ENCODE data around the gene C15orf61.

The C15orf61 gene

DNA sequence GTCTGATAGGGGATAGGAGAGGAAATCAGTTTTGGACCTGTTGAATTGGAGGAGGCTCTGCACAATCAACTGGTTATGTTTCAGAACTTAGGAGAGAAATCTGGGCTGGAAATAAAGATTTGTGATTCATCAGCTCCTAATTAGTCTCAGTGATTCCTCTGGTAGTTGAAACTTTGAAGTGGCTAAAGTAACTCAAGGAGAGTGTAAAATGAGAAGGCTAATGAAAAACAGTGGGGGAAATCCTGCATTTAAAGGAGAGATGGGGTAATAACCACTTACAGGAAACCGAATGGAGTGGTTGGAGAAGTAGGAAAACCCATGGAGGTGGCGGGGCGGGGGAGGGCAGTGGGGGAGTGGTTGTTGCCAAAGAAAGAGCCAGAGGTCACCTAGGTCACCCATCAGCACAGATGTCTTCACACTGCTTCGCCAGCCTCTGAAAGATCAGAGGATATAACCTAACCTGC lies 54.1 kb downstream of the C15orf61 start:
- no peaks in the 10 kb centered on the region for H3K36me3 ChIP-seq (ENCODE audit: insufficient read depth, low read length)
- H3K4me1 ChIP-seq (ENCODE audit: control insufficient read depth, insufficient read depth, low read length) = no peaks in the 10 kb centered on the region
- H3K4me3 ChIP-seq (ENCODE audit: low read length) = no peak overlapping the region
- H3K9ac ChIP-seq (ENCODE audit: low read depth, low read length) = no peak overlapping the region
- no peaks in the 10 kb centered on the region for H3K9me3 ChIP-seq (replicated peaks; ENCODE audit: low read length)
- no peaks in the 10 kb centered on the region for H3K27me3 ChIP-seq (ENCODE audit: control insufficient read depth, insufficient read depth, low read length)
- no peak overlapping the region for H3K4me2 ChIP-seq (ENCODE audit: low read length)

DNA sequence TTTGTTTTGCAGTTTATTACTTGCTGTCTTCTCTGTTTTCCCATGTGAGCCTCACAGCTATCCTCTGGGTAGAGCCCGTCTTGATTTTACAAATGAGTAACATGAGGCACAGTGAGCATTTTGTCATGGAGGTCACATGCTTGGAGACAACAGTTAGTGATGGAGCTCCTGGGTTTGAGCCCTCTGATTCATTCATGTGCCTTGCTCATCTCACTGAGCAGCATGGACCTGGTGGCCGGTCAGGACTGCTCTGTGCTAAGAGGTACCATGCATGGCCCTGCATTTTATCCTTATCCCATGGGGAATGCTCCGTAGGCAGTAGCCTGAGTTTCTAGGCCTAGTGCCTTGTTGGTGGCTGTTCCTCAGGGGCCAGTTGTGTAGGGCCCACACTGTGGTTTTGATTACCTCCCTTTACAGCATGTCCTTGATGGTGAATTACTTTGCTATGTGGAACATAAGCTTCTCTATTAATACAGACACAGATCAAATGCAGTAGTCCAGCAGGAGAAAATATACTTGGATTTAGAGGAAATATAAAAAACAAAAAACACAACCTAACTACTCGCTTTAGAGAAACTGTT lies 57.2 kb downstream of the C15orf61 start:
- H3K9ac ChIP-seq (ENCODE audit: low read depth, low read length) = no peak overlapping the region
- no peak overlapping the region for H3K4me2 ChIP-seq (ENCODE audit: low read length)
- no peaks in the 10 kb centered on the region for H3K4me1 ChIP-seq (ENCODE audit: control insufficient read depth, insufficient read depth, low read length)
- H3K36me3 ChIP-seq (ENCODE audit: insufficient read depth, low read length) = no peaks in the 10 kb centered on the region
- H3K27me3 ChIP-seq (ENCODE audit: control insufficient read depth, insufficient read depth, low read length) = no peaks in the 10 kb centered on the region
- H3K9me3 ChIP-seq (replicated peaks; ENCODE audit: low read length) = no peaks in the 10 kb centered on the region
- no peak overlapping the region for H3K4me3 ChIP-seq (ENCODE audit: low read length)

DNA sequence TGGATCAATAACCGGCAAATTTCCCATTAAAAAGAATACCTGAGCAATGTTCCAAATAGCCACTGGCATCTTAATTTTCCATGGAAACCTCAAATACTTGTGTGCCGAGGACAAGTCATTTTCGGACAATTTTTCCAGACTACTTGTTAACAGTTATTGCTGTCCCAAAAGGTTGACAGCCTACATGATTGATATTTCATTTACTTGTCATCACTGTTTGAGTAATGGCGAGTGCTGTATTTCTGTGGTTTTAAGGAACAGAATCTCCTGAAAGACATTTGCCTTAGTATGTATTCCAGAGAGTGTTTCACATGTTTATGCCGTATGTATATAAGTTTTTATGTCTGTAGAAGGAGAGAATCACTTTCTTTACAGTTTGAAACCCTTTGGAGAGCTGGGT lies 58.2 kb downstream of the C15orf61 start:
- Histone ChIP-seq H3K4me2 (ENCODE audit: low read length) (no peak overlapping the region), H3K9me3 (replicated peaks; ENCODE audit: low read length) (no peaks in the 10 kb centered on the region), H3K4me1 (ENCODE audit: control insufficient read depth, insufficient read depth, low read length) (no peaks in the 10 kb centered on the region), H3K36me3 (ENCODE audit: insufficient read depth, low read length) (no peaks in the 10 kb centered on the region), H3K9ac (ENCODE audit: low read depth, low read length) (no peak overlapping the region), H3K4me3 (ENCODE audit: low read length) (no peak overlapping the region), H3K27me3 (ENCODE audit: control insufficient read depth, insufficient read depth, low read length) (no peaks in the 10 kb centered on the region)
